HG03439 (cell line): ENCODE results near the gene GDE1.

Experiments used
- ATAC-seq: cut with Tn5 transposase; IDR thresholded peaks from one replicate; pipeline ENCODE4 v1.9.1; 2021; ENCODE audit warnings: mild to moderate bottlenecking, moderate library complexity; ENCODE audit not compliant: unreplicated experiment

GDE1 gene

DNA sequence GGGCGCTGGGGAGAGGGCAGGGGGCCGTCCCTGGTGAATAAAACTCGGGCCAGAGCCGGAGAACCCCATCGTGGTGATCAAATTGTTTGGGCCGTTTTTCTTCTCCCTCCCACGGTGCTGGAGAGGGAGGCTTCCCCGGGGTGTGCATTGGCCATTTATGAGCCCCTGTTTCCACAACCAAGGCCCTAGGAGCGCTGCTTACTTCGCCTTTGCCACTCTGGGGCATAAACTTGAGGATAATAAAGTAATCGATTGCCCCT lies 2.4 kb upstream of the GDE1 start:
- ATAC-seq, result no peak

DNA sequence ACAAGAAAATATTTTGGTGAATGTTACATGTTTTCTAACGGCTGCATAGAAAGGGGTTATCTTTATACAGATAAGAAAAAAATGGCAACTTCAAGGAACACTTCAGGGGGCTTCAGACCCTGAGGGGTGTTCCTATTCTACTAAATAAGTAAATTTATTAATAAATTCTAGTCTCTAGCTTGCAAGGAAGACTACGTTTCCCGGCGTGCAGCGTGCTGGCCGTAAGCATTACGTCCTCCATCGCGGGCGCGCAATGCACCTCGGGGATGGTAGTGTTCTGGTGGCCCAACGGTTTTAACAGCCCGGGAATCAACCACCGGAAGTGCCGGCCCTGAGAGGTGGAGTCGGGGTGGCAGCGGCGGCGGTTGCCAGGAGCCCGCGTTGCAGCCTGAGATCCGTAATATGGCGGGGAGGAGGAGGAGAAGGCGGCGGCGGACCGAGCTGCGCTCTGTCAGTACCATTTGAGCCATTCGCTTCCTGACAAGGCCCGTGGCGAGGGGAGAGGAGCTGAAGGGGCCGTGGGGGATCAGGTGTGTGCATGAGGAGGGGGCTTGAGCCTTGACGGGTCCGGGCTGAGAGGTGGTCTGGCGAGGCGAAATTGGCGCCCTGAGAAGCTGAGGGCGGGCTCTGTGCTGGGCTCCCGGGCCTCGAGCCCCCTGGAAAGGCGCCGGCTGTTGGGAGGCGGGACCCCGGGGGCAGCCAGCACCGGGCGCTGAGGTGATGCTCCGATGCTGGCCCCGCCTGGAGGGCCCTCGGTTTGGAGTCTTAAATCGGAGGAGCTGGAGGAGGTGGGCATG lies 1.9 kb upstream of the GDE1 start, which contains the start of gene CCP110:
CCP110 (plus strand) TSS at position 384 of the 797 bp plus-strand sequence. CDS start 3,940 bp downstream, outside the sequence.
- peak; percentile 67 for ATAC-seq

- no peak for ATAC-seq
Observed at GRCh38 chr16:19523184-19523558, 1.3 kb upstream of the GDE1 start.

DNA sequence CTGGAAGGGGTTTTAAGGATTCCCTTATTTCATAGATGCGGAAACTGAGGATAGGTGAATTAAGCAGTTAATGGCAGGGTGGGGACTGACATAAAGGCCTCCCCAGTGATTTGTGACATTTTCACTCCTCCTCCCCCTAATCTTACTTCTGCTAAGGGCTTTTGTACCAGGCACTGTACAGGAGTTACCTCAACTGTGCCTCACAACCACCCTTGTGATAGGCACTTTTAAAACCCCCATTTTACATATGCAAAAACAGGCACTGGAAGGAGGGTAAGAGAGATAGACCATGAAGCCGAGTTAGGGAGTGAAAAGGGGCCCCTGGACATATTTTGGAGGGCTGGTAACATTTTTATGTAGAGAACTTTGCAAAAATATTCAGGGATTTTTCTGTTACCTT lies 862 bp upstream of the GDE1 start:
- no peak for ATAC-seq

GRCh38 chr16:19522397-19522732 lies 467 bp upstream of the GDE1 start:
- no peak for ATAC-seq

DNA sequence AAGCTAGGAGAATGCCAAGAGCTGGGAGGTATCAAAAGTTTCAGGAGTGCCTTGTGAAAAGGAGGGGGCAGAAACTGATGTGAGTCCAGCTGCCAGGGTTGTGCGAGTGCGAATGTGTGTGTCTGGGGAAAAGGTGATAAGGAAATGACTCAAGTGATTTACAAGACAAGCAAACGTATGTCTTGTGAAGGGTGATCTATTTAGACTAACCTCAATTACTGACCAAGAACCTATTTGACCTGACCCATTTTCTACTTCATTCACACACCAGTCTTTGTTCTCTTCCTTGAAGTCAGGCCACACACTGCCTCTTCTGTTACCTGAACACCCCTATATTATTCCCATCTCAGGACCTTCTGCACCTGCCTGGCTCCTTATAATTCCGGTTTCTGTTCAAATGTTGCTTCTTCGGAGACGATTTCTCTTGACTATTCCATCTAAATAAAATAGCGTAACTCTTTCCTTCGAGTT lies 1.0 kb downstream of the GDE1 start:
- no peak for ATAC-seq

- no peak for ATAC-seq
Observed at GRCh38 chr16:19518388-19518787, 3.5 kb downstream of the GDE1 start.

- ATAC-seq, result no peak
Observed at GRCh38 chr16:19517424-19518089, 4.3 kb downstream of the GDE1 start.

DNA sequence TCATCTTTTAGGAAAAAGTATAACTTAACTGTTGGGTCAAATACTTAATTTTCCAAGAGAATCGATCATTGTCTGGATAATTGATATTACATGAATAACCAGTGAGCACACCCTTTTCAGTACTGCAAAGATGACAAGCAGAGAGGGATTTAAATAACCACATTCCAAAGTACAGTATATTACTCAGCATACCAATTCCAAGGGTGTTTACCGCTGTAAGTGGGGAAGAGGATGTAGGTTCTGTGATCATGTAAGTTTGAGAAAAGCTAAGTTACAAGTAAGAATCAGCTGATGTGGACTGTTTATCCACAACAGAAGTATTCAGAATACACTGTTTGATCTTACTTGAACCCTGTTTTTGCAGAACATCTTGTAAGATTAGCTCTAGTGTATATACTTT lies 6.1 kb downstream of the GDE1 start:
- no peak for ATAC-seq

DNA sequence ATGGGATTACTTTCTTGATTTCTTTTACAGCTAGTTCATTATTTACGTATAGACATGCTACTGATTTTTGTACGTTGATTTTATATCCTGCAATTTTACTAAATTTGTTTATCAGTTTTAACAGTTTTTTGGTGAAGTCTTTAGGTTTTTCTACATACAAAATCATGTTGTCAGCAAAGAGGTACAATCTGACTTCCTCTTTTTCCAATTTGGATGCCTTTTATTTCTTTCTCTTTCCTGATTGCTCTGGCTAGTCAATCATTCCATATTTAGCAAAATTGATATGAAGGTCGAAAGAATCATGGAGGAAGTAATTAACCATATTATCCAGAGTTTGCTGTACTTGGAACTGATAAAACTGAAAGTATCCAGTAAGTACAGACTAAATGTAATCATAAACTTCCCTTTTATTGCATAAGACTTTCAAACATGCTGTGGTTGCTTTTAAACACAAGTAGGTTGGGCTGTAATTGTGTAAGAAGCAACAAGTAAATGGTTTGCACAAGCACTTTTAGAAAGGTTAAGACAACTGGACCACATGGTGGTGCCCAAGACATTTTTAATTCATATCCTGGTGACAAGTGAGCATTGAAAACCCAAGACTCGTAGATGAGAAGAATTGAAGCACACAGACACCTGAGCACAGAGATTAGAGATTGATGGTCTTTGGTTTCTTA lies 8.4 kb downstream of the GDE1 start:
- ATAC-seq, result no peak

GRCh38 chr16:19512297-19512696 lies 9.6 kb downstream of the GDE1 start:
- no peak for ATAC-seq

DNA sequence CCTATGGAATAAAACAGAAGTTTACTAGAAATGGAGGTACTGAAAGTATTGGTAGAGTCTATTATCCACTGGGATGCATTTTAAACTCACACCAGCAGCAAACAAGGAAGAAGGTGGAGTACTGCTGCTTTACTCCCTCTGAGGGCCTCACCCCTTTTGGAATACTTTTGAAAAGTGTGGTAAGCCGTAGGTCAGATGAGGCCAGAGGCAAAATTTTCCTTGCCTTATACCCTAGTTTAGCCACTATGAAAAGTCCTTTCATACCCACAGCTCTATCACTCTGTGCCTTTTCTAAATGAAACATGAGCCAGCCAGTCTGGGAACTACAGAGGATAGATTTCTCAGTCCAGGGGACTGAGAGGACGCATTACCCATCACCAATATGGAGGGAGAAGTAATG lies 14.0 kb downstream of the GDE1 start:
- ATAC-seq, result no peak

GRCh38 chr16:19506965-19507364 lies 14.9 kb downstream of the GDE1 start:
- no peak for ATAC-seq

- ATAC-seq, result no peak
Observed at GRCh38 chr16:19505600-19506303, 16.1 kb downstream of the GDE1 start.

DNA sequence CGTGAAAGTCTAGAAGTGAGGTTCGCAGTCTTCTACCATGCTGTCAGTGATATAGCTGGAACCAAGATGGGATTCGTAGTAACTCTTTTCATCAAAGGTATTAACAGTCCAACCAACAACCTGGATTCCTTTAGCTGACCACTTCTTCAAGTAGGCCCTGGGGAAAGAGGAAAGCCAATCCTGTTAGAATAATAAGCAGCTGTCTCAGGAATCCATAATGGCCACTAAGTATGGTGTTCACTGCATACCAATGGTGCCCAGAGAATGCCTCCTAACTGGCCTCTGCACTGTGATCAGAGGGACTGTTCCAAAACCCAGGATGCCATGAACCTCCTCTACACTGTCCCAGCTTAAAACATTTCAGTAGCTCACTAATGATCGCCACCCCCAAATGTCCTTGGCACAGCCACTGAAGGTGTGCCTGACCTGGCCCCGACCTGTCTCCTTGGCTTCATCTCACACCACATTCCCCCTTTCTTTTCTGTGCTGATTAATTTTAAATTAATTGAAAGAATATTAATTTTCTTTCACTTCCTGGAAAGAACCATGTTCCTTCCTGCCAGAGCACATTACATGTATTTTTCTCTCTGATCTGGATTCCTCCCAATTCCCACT lies 18.3 kb downstream of the GDE1 start:
- no peak for ATAC-seq

DNA sequence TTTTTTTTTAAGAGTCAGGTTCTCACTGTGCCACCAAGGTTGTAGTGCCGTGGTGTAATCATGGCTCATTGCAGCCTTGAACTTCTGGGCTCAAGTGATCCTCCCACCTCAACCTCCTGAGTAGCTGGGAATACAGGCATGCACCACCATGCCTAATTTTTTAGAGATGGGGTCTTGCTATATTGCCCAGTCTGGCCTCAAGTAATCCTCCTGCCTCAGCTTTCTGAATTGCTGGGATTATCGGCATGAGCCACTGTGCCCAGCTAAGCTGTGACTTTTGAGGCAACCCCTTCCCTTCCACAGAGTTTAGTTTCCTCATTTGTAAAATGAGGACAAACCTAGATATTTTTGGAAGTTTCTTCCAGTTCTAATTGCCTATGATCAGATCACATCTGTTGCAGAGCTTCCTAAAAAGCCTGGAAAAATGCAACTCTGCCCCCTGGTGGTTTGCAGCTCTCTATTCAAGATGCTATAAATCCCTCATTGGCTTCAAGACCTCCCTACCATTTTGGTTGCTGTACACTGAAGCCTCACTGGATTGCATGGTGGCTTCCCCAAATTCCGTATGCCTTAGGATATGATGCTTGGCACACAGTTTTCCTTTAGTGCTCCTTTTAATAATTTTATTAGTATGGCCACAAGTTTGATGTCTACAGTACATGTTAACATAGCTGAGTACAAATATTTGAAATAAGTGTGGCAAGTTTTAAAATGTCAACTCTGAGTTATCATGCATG lies 19.3 kb downstream of the GDE1 start:
- no peak for ATAC-seq

DNA sequence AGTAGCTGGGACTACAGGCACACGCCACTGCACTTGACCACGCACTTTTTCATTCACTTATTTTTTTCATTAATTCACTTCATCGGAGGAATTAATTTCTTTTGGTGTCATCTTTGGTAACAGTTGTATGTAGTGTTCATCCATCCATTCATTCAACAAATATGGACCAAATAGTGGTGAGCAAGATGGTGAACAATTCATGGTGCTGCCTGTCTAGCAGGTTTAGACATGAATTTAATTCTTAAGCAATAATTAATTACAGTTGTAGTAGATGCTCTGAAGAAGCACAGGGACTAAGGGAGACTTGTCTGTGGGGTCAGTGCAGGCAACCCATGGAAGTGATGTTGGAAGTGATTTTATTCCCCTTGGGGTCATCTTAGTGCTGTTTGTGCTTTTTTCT lies 22.4 kb downstream of the GDE1 start:
- no peak for ATAC-seq

DNA sequence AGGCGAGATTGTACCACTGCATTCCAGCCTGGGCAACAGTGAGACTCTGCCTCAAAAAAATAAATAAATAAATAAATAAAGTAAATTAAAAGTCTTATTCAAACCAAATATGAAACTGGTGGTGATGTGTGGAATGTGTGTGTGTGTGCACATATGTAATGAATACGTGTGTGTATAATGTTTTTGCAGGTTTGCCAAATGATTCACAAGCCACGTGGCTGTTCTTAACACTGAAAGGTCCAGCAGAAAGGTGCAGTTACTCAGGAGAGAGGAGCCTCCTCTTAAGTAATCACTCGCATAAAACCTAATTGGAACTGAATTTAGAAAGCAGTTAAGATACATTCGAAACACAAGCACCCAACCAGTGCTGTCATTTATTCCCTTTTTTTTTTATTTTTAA lies 22.9 kb downstream of the GDE1 start:
- no peak for ATAC-seq

DNA sequence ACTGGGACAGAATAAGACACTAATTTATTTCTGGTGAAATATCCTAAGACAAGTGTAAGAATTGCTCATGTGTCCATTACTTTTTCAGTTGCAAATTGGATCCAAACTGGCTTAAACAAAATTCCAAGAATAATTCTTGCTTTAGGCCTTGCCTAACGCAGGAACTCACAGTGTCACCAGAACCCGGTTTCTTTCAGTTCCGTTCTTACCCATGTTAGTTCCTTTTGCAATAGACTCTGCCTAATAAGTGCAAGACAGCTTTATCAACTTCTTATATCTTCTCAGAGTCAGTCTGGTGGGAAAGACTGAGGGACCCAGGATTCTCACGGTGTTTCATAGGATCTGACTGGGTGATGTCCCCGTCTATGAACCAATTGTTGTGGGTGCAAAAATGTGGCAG lies 24.7 kb downstream of the GDE1 start:
- no peak for ATAC-seq

- no peak for ATAC-seq
Observed at GRCh38 chr16:19490619-19491018, 31.3 kb downstream of the GDE1 start.
